HG03196 (cell line): ENCODE data around the gene ZFP91.
"Not testable (repeated sequence)": the region's sequence is repeated elsewhere in the genome, so short reads cannot be mapped to it uniquely, and the experiment has no call there.

Source experiments
- ATAC-seq: cut with Tn5 transposase; IDR thresholded peaks from one replicate; pipeline ENCODE4 v1.9.1; 2021; ENCODE audit not compliant: unreplicated experiment

Gene ZFP91, protein sequence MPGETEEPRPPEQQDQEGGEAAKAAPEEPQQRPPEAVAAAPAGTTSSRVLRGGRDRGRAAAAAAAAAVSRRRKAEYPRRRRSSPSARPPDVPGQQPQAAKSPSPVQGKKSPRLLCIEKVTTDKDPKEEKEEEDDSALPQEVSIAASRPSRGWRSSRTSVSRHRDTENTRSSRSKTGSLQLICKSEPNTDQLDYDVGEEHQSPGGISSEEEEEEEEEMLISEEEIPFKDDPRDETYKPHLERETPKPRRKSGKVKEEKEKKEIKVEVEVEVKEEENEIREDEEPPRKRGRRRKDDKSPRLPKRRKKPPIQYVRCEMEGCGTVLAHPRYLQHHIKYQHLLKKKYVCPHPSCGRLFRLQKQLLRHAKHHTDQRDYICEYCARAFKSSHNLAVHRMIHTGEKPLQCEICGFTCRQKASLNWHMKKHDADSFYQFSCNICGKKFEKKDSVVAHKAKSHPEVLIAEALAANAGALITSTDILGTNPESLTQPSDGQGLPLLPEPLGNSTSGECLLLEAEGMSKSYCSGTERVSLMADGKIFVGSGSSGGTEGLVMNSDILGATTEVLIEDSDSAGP

DNA sequence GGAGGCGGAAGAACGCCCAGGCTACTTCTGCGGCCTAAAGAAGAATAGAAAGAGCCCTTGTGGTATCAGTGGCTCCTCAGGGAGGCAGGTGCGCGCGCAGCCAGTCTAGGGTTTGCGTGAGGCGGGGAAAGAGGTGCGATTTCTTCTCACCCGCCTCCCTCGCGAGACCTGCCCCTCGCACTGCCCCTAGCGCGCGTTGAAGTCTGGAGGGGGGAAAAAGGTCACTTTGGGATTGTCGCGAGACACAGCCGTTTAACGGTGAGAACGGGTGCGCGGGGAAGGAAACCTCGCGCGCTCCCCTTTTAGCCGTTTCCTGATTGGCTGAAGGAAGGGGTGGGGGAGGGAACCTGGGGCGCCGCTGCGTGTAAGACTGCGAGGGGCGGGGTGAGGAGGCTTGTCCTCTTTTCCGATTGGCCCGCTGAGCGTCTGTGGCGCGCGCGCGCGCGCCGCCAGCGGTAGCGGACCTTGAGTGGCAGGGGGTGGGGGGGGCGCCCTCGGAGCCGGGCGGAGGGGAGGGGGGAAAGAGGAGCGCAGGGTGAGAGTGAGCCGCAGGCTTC lies at the start of gene ZFP91:
TSS of gene ZFP91 (plus strand) at position 429 of the 557 bp plus-strand sequence. CDS start 219 bp downstream, outside the sequence.
- ATAC-seq: peak; percentile 37

DNA sequence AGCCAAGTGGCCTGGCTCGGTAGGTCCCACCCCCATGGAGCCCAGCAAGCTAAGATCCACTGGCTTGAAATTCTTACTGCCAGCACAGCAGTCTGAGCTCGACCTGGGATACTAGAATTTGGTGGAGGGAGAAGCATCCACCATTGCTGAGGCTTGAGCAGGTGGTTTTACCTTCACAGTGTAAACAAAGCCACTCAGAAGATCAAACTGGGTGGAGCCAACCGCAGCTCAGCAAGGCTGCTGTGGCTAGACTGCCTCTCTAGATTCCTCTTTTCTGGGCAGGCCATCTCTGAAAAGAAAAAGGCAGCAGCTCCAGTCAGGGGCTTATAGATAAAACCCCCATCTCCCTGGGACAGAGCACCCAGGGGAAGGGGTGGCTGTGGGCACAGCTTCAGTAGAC lies 48.6 kb upstream of the ZFP91 start:
- ATAC-seq: no peak

DNA sequence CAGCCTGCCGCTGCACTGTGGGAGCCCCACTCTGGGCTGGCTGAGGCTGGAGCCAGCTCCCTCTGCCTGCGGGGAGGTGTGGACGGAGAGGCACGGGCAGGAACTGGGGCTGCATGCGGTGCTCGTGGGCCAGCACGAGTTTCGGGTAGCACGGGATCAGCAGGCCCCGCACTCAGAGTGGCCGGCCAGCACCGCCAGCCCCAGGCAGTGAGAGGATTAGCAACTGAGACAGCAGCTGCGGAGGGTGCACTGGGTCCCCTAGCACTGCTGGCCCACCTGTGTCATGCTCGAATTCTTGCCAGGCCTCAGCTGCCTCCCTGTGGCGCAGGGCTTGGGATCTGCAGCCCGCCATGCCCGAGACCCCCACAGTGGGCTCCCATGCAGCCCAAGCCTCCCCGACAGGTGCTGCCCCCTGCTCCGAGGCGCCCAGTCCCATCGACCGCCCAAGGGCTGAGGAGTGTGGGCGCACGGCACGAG lies 47.0 kb upstream of the ZFP91 start:
- no peak for ATAC-seq

DNA sequence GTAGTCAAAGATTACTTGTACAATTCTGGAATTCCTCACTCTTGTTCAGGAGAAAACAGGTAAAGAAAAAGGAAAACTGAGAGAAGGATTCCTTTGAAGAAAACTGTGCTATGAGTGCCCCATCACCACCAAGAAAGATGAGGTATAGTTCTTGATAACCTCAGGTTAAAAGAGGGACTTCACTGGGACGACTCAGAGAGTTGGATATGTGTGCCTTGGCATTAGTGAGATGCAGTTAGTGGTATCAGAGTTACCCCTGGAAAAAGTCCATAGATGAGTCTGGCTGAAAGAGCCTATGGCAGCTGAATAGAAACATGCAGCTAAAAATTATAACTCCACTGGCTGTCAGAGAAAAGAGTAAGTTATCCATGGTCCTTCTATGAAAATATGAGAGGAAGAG lies 32.0 kb upstream of the ZFP91 start:
- ATAC-seq: no peak

DNA sequence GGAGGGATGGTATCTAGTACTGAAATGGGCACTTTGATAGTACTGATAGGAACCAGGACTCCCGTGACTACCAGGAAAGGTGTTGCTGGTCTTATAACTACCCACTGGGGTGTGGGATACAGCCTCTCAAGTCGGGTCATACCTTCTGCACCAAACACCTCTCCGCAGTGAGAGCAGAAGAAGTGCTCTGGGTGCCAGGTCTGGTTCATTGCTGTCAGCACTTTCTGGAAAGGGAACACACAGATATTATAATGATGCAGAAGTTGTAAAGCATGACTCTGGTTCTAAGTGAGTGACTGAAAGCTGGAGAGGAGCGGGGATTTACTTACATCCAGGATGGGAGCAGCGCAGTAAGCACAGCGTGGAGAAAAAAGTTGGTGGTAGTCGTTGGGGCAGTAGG lies 29.2 kb upstream of the ZFP91 start:
- ATAC-seq: no peak

DNA sequence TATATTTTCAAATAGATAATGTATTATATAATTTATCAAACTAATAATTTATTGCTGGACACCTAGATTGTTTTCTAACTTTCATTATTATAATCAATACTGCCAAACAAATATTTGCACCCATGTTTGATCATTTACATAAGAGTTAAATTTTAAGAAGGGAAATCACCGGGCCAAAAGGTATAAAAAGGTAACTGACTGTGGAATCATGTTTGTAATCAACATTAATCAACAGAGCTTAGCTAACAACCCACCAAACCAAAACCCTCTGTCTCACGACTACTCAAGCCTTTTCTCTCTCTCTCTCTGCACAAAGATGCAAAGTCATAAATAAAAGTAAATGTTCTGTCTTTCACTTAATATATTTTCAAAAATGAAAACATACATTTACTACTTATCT lies 18.0 kb upstream of the ZFP91 start:
- ATAC-seq: no peak

DNA sequence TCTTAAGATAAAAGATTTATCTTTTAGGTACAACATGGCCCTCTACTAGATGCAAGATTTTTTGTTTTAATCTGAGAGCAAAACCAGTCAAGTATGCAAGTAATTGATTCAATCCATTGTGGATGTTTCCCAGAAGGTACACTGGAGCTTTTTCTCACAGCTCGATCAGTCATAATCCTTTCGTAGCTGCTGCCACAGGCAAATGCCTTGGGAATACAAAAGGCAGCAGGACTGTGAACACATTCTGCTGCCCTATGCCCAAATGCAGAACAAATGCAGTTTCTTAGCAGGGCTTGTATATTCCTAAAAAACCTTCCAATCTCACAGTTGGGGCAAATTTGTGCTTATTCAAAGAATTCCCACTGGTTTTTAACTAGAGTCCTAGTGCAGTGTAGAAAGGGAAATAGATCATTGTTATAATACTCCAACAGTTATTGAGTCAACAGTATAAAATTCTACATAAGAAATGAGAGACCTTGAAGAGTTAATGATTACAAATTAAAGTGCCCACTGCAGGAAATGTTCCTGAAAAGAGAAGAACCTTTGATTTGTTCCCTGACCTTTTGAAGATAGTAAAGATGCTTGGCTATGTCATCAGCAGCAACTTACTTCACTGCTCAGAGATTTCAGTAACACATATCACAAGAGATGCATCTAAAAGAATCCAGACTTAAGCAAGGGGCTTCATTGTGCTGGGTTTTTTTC lies 17.3 kb upstream of the ZFP91 start:
- ATAC-seq: no peak

DNA sequence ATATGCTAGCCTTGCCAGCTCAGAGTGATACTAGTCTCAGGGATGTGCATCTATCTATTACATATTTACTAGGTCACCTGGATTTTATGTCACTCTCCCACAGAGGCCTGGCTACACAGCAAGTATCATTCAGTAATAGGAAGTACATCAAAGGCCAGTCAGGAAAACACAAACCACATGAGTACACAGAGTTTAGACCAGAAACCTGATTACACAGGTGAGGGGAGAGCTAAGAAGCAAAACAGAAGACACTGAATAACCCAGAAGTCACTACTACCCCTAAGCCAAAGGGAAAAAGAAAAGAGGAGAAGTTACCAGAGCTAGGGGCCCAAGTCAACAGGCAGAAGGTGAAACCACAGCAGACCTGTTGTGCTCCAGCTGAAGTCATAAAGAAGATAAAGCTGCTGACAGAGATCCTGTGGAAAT lies 16.5 kb upstream of the ZFP91 start:
- peak; percentile 93 for ATAC-seq

DNA sequence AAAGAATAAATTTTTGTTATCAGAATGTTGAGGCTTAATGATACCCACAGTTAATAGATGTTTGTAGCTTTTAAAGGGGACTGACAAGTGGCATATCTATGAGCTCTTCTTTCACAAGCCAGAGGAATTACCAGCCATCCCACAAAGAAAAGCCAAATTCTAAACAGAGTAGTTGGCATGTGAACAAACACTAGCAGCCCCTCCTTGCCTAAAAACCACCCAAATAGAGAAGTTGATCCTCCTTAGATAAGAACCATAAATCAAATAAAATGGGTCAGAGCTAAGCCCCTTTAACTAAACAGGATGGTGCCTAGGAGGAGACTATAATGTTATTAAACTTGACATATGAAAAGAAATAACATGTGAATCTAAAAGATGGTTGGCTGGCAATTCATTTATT lies 14.6 kb upstream of the ZFP91 start:
- no peak for ATAC-seq

DNA sequence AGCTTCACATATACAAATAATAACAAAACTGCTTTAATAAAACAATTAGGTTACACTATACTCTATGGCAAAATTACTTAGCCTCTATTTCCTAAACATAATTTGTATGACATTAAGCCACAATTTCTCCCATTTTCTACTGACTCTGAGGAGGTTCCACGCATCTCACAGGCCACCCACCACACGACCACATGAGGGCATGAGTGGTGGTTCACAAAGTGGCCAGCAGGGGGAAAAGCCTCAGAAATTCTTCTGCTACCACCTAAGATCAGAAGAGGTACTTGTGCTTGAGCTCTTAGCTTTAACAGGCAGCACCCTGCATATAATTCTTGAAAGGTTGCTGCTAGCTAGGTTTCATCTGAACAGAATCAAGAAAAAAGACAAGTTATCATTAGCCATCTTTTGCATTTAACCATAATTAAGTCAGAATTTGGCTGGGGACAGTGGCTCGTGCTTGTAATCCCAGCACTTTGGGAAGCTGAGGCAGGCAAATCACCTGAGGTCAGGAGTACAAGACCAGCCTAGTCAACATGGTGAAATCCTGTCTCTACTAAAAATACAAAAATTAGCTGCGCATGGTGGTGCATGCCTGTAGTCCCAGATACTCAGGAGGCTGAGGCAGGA lies 10.9 kb upstream of the ZFP91 start:
- ATAC-seq: peak; percentile 87

DNA sequence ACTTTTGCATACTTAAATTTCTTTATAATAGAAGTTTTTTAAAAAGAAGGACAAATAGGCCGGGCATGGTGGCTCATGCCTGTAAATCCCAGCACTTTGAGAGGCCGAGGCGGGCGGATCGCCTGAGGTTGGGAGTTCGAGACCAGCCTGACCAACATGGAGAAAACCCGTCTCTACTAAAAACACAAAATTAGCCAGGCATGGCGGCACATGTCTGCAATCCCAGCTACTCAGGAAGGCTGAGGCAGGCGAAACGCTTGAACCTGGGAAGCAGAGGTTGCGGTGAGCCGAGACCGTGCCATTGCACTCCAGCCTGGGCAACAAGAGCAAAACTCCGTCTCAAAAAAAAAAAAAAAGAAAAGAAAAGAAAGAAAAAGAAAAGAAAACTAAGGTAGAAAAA lies 6.0 kb upstream of the ZFP91 start:
- not testable (repeated sequence) for ATAC-seq

DNA sequence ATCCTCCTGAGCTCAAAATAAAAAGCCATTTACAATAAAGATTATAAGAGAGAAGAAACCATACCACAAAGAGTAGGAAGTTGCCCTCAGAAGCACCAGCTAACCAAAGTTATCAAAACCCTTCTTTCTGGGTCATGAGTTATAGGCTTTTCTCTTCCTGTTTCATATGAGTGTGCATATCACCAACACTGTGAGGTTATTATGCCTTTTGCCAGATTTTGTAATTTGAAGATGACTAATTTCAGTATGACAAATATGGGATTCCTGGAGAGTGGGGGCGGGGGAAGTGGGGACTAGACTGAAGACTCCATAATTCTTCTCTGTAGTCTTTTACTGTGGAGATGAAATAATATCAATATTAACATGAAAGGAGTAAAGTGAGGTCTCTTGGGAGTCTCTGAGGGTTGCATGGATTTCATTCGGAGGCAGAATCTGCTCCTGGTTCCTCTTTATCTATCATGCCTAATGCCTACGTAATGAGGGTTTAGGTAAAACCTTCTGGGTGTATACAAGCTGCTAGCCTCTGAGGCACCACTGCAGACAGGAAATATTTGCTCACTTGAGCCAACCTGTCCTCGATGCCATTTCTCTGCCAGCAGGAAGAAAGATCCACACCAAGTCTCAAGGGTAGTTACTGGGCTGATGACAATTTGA lies 5.3 kb upstream of the ZFP91 start:
- peak; percentile 17 for ATAC-seq

DNA sequence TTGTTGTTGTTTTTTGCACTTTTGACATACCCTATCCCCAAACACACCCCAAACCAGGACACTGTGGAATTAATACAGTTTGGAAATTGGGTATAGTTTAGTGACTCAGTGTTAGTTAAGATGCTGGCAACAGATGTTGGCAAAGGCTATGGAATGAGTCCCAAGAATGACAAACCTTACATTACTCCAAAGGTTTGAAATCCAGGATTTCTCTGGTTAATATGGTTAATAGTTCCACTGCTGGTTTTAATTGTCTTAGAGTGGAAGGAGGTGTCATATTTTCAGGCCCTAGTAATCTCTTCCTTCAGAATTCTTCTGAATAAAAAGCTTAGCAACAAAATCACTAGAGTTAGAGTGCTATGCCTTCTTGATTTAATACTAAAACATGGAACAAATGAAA lies 4.0 kb upstream of the ZFP91 start:
- ATAC-seq: no peak

DNA sequence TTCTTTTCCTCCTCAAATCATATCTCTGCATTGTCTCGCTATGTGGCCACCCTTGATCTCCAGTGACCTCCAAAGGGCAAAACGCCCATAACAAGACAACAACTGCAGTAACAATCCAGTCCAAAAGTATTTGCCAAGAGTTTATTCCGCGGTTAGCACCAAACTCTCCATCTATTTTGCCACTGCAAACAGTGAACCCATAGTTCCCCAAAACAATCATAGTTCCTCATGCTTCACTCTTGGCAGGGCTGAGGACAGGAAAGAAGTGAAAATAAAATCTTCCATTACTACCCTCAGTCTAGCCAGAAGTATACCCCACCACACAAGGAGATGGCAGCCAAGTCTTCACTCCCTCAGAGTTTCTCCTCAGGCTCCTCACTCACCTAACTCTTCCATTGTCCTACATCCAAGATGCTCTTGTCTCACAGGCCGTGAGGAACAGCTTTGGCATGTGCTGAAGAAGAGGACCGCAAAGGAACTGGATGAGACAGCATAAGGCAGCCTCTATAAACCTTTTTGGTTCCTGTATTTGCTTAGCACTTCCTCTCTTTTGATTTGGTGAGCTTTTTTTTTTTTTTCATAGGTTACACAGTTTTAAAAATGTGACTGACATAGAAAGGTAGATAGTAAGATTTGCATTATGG lies 3.4 kb upstream of the ZFP91 start, which contains the start of gene LPXN:
TSS of gene LPXN (minus strand) at position 480 of the 644 bp plus-strand sequence. CDS start at position 396, 84 bp downstream.
- no peak for ATAC-seq

DNA sequence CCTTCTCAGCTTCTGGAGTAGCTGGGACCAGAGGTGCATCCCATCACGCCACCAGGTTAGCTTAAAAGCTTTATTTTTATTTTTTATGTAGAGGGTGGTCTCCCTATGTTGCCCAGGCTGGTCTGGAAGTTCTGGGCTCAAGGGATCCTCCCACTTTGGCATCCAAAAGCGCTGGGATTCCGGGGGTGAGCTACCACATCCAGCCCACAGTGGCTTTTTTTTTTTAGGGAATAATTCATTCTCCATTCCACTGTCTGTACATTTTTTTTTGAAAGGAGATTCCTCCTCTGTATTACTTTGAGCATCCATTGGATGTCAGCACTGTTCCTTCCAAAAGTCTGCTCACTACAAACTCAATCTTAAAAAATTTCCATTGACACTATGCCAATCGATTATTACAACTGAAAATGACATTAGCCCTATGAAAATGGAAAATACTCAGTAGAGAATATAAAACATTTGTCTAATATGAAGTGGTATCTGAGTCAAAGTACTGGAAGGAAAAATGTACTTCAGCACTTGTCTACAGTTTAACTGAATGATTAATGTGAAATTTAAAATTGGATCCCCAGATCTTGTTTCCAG lies 1.9 kb upstream of the ZFP91 start:
- ATAC-seq: no peak

DNA sequence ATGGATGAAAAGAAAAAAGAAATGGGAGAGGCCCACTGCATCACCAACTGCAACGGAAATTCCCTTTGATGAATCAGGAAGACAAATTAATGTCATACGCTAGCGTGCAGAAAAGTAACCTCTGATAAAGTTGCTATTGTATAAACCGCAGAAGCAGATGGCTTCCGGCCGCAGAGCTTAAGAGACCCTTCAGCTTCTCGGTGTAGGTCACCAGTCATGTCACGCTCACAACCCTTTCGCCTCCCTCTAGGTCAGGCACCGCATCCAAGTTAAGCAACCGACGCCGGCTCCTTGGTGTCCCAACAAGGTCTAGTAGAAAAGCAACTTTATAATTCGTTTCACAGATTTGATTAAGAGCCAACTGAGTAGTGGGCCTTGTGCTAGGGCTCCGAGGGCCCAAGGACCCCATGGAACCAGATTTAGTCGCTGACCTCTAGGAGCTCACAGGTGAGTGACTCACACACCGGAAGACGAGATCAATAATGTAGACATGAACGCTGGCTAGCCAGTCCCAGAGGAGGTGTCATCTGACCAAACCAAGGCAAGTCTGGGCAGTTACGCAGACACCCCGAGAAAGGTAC lies 1.2 kb upstream of the ZFP91 start:
- ATAC-seq: peak; percentile 53

DNA sequence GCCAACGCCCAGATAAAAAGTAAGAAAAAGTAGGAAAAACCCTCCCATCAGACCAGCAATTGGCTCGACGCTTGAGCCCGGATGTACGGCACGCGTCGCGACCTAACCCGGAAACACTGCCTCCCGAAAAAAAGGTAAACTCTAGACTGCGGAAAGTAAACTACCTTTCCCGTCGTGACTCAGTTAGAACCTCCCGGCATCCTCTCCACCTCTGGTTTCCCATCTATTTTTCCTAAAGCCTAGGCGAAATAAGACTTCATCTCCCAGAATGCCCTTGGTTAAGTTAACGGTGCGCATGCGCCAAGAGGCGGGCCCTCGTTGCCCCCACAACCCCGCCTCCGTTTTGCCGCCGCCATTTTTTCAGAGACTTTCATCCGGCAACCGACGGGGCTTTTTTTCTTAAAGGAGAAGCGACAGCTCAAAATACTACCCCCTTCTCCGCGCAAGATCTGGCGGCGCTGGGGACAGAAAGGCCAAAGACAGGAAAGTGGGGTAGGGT lies 678 bp upstream of the ZFP91 start:
- ATAC-seq: no peak

DNA sequence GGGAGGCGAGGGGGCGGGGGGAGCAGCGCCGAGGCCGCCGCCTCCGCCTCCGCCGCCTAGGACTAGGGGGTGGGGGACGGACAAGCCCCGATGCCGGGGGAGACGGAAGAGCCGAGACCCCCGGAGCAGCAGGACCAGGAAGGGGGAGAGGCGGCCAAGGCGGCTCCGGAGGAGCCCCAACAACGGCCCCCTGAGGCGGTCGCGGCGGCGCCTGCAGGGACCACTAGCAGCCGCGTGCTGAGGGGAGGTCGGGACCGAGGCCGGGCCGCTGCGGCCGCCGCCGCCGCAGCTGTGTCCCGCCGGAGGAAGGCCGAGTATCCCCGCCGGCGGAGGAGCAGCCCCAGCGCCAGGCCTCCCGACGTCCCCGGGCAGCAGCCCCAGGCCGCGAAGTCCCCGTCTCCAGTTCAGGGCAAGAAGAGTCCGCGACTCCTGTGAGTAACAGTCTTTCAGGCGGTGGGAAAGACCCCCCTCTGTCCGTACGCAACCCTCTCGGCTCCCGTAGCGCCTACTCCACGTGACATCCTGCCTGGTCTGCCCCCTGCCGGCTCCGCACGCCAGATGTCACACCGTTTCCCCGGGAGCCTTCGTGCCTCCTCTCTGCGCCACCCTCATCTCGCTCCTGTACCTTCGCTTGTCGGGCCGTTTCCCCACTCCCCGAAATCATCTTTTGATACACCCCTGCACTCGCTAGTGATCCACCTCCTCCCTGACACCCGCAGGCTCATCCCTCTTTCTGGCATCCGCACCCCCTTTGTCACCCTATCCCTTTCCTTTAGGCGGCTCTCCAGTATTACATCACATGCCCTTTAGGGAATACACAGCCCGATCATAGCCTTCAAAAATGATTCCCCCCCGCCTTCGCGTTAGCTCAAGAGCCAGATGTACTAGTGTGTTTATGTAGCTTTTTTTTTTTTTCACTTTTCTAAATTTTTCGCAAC lies 598 bp downstream of the ZFP91 start:
- peak; percentile 39 for ATAC-seq
